Left ventricle myocardium superior (tissue), 1 donor: ENCODE data around the gene PXDN. TPM values are rescaled to one million over a fixed set of nuclear protein-coding genes. Genes with fewer than 3 reads are reported as not detected.

Source experiments
- ATAC-seq: fragments of 200-7000 bp; cut with Tn5 transposase; one replicate; pipeline ENCODE4 v1.9.1; 2020; ENCODE audit warnings: mild to moderate bottlenecking, moderate library complexity
- DNase-seq: peaks from one replicate; pipeline ENCODE4 v3.0.0-alpha.2; 2020
- intact Hi-C: fragments of 100-400 bp; cut with micrococcal nuclease; formaldehyde crosslinking; loops from one replicate; pipeline ENCODE4 v1.11.0; 2022
- total RNA-seq: library from RNA; stranded (reverse); fragmentation: NEBNext Ultra II Directional; extraction: Animal tissue kit (Norgen Biotek cat#: 25700); gene quantifications from one replicate; pipeline ENCODE4 v1.2.1, GENCODE V29; 2021
- donor health status: DM: no; HTN: yes; CAD: no; lungs with severe emphysema.

Gene PXDN
- total RNA-seq, 1 donor from 2014 or later = 18.5 TPM

GRCh38 chr2:1649103-1650084 lies 94.9 kb downstream of the PXDN start:
- DNase-seq = peak; percentile 29
- ATAC-seq = no peak
- intact Hi-C loops = no loop called here

- DNase-seq (peak; percentile 26), ATAC-seq (no peak)
- intact Hi-C loops = no loop called here
These were observed 95.8 kb downstream of the PXDN start for GRCh38 chr2:1648241-1649102.

- no peak for ATAC-seq
- intact Hi-C loops = no loop called here
- DNase-seq = peak; percentile 19
These were observed 96.7 kb downstream of the PXDN start for GRCh38 chr2:1647417-1648240.

- DNase-seq = peak; percentile 49
- intact Hi-C loops = no loop called here
- peak; percentile 49 for ATAC-seq
These were observed 98.4 kb downstream of the PXDN start for GRCh38 chr2:1645761-1646476.

- intact Hi-C loops = no loop called here
- DNase-seq (peak; percentile 15), ATAC-seq (no peak)
These were observed 99.9 kb downstream of the PXDN start for GRCh38 chr2:1644427-1644826.

- intact Hi-C loops = no loop called here
- no peak for ATAC-seq
- DNase-seq = no peak
These were observed 101.2 kb downstream of the PXDN start for GRCh38 chr2:1642993-1643619.

- intact Hi-C loops = no loop called here
- ATAC-seq = peak; percentile 33
These were observed 102.1 kb downstream of the PXDN start for GRCh38 chr2:1642066-1642861.

GRCh38 chr2:1641523-1641922 lies 102.8 kb downstream of the PXDN start:
- ATAC-seq = no peak
- intact Hi-C loops = no loop called here

More at GRCh38 chr2:1642066-1642861, 102.1 kb downstream of the PXDN start:
- no peak for DNase-seq

GRCh38 chr2:1640301-1641135 lies 103.8 kb downstream of the PXDN start:
- DNase-seq (no peak), ATAC-seq (no peak)
- intact Hi-C loops = no loop called here

More at GRCh38 chr2:1641523-1641922, 102.8 kb downstream of the PXDN start:
- no peak for DNase-seq

GRCh38 chr2:1639086-1639858 lies 105.0 kb downstream of the PXDN start:
- ATAC-seq = no peak

GRCh38 chr2:1638281-1638860 lies 105.9 kb downstream of the PXDN start:
- no peak for ATAC-seq
- no peak for DNase-seq
- intact Hi-C loops = no loop called here

More at GRCh38 chr2:1639086-1639858, 105.0 kb downstream of the PXDN start:
- intact Hi-C loops = no loop called here
- no peak for DNase-seq

- intact Hi-C loops = no loop called here
- DNase-seq (no peak), ATAC-seq (no peak)
These were observed 107.4 kb downstream of the PXDN start for GRCh38 chr2:1636791-1637415.

GRCh38 chr2:1635823-1636222 lies 108.5 kb downstream of the PXDN start:
- DNase-seq (no peak), ATAC-seq (no peak)
- intact Hi-C loops = no loop called here

GRCh38 chr2:1634681-1635341 lies 109.5 kb downstream of the PXDN start:
- no peak for DNase-seq
- intact Hi-C loops = no loop called here
- no peak for ATAC-seq
